Glutamatergic neuron (in vitro differentiated cells): ENCODE measurements around the gene ARHGAP40. TPM values are rescaled to one million over a fixed set of nuclear protein-coding genes. Genes with fewer than 3 reads are reported as not detected.

Experiments
- DNase-seq: peaks from one replicate; pipeline ENCODE4 v3.0.0; 2022
- H3K27ac Mint-ChIP-seq: one replicate; pipeline ENCODE4 v1.8.0; 2020; ENCODE audit warnings: mild to moderate bottlenecking, mixed read lengths, inconsistent platforms; ENCODE audit not compliant: unreplicated experiment
- H3K27me3 Mint-ChIP-seq: one replicate; pipeline ENCODE4 v1.8.0; 2020; ENCODE audit warnings: mild to moderate bottlenecking, moderate library complexity, mixed read lengths, inconsistent platforms; ENCODE audit not compliant: unreplicated experiment
- H3K36me3 Mint-ChIP-seq: one replicate; pipeline ENCODE4 v1.8.0; 2020; ENCODE audit warnings: mild to moderate bottlenecking, mixed read lengths, inconsistent platforms; ENCODE audit not compliant: unreplicated experiment
- H3K4me1 Mint-ChIP-seq: one replicate; pipeline ENCODE4 v1.8.0; 2020; ENCODE audit warnings: mild to moderate bottlenecking, low read depth, mixed read lengths, inconsistent platforms; ENCODE audit not compliant: unreplicated experiment
- H3K4me3 Mint-ChIP-seq: one replicate; pipeline ENCODE4 v1.8.0; 2020; ENCODE audit warnings: mild to moderate bottlenecking, mixed read lengths, inconsistent platforms; ENCODE audit not compliant: unreplicated experiment
- H3K9me3 Mint-ChIP-seq: one replicate; pipeline ENCODE4 v1.8.0; 2020; ENCODE audit warnings: mild to moderate bottlenecking, moderate library complexity, mixed read lengths, inconsistent platforms; ENCODE audit not compliant: unreplicated experiment
- total RNA-seq: library from RNA; stranded (reverse); fragmentation: NEBNext Ultra II Directional; extraction: Animal tissue kit (Norgen Biotek cat#: 25700); gene quantifications from one replicate; pipeline ENCODE4 v1.2.1, GENCODE V29; 2021; ENCODE audit not compliant: unreplicated experiment
- TF ChIP-seq, protein P1 (sequence below): fragments of 200-600 bp; sonication (generic); IDR thresholded peaks from one replicate; pipeline ENCODE4 v1.5.0; 2021; ENCODE audit not compliant: partially characterized antibody, unreplicated experiment

ARHGAP40 gene
- total RNA-seq, 1 donor from 2014 or later, result not detected

DNA sequence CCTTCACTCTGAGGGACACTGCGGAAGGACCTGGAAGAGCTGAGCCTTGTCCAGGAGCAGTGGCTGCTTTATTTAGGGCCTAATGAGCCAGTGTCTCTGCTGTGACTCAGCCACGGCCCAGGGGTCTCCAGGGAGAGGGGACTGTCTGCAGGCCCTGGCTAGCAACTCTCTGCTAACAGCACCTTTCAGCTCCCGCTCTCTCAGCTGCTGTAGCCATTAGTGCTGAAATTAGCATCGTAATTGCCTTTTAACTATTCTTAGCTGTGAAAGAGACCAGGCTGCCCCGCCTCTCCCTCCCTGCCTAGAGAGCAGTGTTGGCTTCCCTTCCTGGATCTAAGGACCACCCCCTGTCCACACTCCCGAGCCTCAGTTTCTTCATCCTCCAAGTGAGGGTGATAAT lies 69.6 kb downstream of the ARHGAP40 start:
- peak overlapping the region; percentile 16 for H3K4me3 Mint-ChIP-seq
- peak; percentile 92 for DNase-seq
- H3K4me1 Mint-ChIP-seq, result peaks cover 7% of the 10 kb centered on the region

DNA sequence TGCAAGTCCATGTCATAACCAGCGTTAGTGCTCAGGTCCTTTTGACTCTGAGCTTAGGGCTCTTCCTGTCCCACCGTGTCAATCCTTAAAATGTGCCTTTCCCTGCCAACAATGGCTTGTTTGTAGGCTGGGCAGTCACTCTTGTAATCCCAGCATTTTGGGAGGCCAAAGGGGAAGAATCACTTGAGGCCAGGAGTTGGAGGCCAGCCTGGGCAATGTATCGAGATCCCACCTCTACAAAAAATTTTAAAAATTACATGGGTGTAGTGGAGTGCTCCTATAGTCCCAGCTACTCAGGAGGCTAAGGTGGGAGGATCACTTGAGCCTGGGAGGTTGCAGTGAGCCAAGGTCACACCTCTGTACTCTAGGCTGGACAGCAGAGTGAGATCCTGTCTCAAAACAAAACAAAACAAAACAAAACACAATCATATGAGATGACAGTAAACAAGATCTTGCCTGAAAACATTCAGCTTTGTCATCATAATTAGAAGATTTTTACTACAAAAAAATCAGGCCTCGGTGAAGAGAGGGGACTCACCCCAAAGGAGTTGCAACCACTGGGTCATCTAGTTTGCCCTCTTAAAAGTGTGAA lies 70.2 kb downstream of the ARHGAP40 start:
- peaks cover 19% of the 10 kb centered on the region for H3K27me3 Mint-ChIP-seq
- TF ChIP-seq, protein P1, sequence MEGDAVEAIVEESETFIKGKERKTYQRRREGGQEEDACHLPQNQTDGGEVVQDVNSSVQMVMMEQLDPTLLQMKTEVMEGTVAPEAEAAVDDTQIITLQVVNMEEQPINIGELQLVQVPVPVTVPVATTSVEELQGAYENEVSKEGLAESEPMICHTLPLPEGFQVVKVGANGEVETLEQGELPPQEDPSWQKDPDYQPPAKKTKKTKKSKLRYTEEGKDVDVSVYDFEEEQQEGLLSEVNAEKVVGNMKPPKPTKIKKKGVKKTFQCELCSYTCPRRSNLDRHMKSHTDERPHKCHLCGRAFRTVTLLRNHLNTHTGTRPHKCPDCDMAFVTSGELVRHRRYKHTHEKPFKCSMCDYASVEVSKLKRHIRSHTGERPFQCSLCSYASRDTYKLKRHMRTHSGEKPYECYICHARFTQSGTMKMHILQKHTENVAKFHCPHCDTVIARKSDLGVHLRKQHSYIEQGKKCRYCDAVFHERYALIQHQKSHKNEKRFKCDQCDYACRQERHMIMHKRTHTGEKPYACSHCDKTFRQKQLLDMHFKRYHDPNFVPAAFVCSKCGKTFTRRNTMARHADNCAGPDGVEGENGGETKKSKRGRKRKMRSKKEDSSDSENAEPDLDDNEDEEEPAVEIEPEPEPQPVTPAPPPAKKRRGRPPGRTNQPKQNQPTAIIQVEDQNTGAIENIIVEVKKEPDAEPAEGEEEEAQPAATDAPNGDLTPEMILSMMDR, result no peak
- peak overlapping the region; percentile 16 for H3K4me3 Mint-ChIP-seq
- DNase-seq, result no peak
- peaks cover 7% of the 10 kb centered on the region for H3K4me1 Mint-ChIP-seq
- H3K36me3 Mint-ChIP-seq, result peaks cover 6% of the 10 kb centered on the region
- peaks cover 7% of the 10 kb centered on the region for H3K9me3 Mint-ChIP-seq
- no peak overlapping the region for H3K27ac Mint-ChIP-seq

More for the DNA sequence above, 69.6 kb downstream of the ARHGAP40 start:
- Mint-ChIP-seq H3K27ac (no peak overlapping the region), H3K27me3 (peaks cover 19% of the 10 kb centered on the region), H3K9me3 (peaks cover 7% of the 10 kb centered on the region), H3K36me3 (peaks cover 6% of the 10 kb centered on the region)
- TF ChIP-seq, protein P1, result no peak

DNA sequence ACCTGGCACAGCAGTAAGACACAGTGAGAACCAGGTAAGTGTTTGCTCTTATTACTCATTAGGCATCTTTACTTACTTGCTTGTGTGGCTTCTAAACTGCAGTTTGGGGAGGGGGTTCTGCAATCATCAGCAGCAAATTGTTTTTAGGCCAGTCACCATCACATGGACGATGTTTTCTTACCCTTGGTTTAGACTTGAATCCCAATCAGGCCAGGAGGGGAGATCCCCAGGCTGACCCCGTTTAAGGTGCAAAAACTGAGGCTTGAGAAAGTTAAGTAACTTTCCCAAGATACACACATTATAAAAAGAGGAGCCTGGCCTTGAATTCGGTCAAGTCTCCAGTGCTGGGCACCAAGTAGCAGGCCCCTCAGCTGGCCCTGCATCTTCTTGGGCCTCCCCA lies 70.9 kb downstream of the ARHGAP40 start:
- no peak for DNase-seq
- Mint-ChIP-seq H3K27ac (no peak overlapping the region), H3K9me3 (peaks cover 11% of the 10 kb centered on the region), H3K36me3 (peaks cover 6% of the 10 kb centered on the region), H3K27me3 (peaks cover 22% of the 10 kb centered on the region), H3K4me1 (peaks cover 7% of the 10 kb centered on the region), H3K4me3 (no peak overlapping the region)
- TF ChIP-seq, protein P1, result no peak

- peaks cover 6% of the 10 kb centered on the region for H3K36me3 Mint-ChIP-seq
- DNase-seq, result no peak
- H3K4me3 Mint-ChIP-seq, result peak overlapping the region; percentile 81
- TF ChIP-seq, protein P1, result no peak
- peaks cover 7% of the 10 kb centered on the region for H3K4me1 Mint-ChIP-seq
- H3K9me3 Mint-ChIP-seq, result peaks cover 11% of the 10 kb centered on the region
- peak overlapping the region; percentile 69 for H3K27ac Mint-ChIP-seq
- peaks cover 22% of the 10 kb centered on the region for H3K27me3 Mint-ChIP-seq
Observed at GRCh38 chr20:38673261-38673660, 71.7 kb downstream of the ARHGAP40 start.

DNA sequence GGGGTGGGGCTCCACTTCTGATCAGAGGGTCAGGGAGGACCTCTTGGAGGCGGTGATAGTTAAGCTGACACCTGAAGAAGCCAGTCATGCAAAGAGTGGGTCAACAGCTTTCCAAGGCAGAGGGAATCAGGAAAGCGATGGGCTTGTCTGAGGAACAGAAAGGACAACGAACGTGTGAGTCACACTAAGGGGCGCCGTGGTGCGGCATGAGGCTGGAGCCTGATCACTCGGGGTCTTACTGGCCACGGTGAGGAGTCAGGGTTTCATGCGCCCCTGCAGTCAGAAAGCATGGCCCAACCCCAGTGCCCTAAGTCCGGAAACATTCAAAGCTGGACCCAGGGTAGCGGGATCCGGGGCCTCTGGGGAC lies 72.1 kb downstream of the ARHGAP40 start:
- DNase-seq, result peak; percentile 47
- Mint-ChIP-seq H3K4me3 (peak overlapping the region; percentile 81), H3K27me3 (peaks cover 22% of the 10 kb centered on the region), H3K9me3 (peaks cover 11% of the 10 kb centered on the region), H3K4me1 (peaks cover 7% of the 10 kb centered on the region), H3K36me3 (peaks cover 6% of the 10 kb centered on the region), H3K27ac (peak overlapping the region; percentile 69)
- TF ChIP-seq, protein P1, result no peak
